ENCODE data around the gene GH2.
"Not testable (repeated sequence)": the region's sequence is repeated elsewhere in the genome, so short reads cannot be mapped to it uniquely, and the experiment has no call there.

- not testable (repeated sequence) for TF ChIP-seq POLR2A (IDR thresholded peaks at IDR 0.05; ENCODE audit: low read depth, low read length); JUN (IDR thresholded peaks at IDR 0.05; ENCODE audit: borderline replicate concordance, insufficient read depth, insufficient read length, low read depth); EZH2 (IDR thresholded peaks at IDR 0.05; ENCODE audit: borderline replicate concordance, low read depth, low read length, severe bottlenecking); CTCF (IDR thresholded peaks at IDR 0.05; ENCODE audit: extremely low read depth in 1 of 2, insufficient read depth in 1 of 2, low read depth in 1 of 2, low read length in 2 of 2); MYC (IDR thresholded peaks at IDR 0.05; ENCODE audit: low read depth, low read length)
Observed at GRCh38 chr17:63871646-63872365, 9.9 kb downstream of the GH2 start.
